ENCODE results near the gene GNE.
A peak's percentile ranks its signal among the peaks of the same experiment; 100 is the strongest.

GNE gene

DNA sequence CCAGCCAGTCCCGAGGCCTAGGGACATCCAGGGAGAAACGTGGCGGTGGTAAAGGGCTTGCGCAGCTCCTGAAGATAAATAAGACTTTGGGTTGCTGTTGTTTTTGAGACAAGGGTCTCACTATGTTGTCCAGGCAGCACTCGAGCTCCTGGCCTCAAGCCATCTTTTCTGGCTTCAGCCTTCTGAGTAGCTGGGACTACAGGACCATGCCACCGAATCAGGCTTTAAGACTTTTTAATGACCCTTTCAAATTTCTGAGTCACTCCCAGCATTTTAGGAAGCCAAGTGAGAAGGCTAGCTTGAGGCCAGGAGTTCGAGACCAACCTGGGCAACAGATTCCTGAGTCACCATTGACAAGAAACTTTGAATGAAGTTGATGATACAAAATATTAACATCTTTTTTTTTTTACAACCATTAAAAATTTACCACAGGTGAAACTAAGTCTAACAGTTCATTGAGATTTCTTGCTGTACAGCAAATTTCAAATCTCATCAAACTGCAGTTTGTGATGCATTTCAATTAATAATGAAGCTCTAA lies 817 bp upstream of the GNE start:
- Histone ChIP-seq H3K27me3 (ENCODE audit: insufficient read depth, poor library complexity, severe bottlenecking) (no peaks in the 10 kb centered on the region), H3K4me3 (replicated peaks; ENCODE audit: insufficient read depth, low read length) (no peak overlapping the region), H3K27ac (replicated peaks) (peak overlapping the region; percentile 72)
- no peak for DNase-seq (ENCODE audit: low read depth in 1 of 2, low spot score in 1 of 2)
- TF ChIP-seq, protein P1, sequence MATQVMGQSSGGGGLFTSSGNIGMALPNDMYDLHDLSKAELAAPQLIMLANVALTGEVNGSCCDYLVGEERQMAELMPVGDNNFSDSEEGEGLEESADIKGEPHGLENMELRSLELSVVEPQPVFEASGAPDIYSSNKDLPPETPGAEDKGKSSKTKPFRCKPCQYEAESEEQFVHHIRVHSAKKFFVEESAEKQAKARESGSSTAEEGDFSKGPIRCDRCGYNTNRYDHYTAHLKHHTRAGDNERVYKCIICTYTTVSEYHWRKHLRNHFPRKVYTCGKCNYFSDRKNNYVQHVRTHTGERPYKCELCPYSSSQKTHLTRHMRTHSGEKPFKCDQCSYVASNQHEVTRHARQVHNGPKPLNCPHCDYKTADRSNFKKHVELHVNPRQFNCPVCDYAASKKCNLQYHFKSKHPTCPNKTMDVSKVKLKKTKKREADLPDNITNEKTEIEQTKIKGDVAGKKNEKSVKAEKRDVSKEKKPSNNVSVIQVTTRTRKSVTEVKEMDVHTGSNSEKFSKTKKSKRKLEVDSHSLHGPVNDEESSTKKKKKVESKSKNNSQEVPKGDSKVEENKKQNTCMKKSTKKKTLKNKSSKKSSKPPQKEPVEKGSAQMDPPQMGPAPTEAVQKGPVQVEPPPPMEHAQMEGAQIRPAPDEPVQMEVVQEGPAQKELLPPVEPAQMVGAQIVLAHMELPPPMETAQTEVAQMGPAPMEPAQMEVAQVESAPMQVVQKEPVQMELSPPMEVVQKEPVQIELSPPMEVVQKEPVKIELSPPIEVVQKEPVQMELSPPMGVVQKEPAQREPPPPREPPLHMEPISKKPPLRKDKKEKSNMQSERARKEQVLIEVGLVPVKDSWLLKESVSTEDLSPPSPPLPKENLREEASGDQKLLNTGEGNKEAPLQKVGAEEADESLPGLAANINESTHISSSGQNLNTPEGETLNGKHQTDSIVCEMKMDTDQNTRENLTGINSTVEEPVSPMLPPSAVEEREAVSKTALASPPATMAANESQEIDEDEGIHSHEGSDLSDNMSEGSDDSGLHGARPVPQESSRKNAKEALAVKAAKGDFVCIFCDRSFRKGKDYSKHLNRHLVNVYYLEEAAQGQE (IDR thresholded peaks at IDR 0.05; ENCODE audit: insufficient replicate concordance, low read depth): no peak
- TF ChIP-seq SPI1 (IDR thresholded peaks at IDR 0.05; ENCODE audit: borderline replicate concordance, low read depth): no peak
- TF ChIP-seq GABPA (IDR thresholded peaks at IDR 0.05; ENCODE audit: low read depth): no peak
- no peak for TF ChIP-seq POLR2AphosphoS5 (IDR thresholded peaks at IDR 0.05; ENCODE audit: low read depth)
- TF ChIP-seq, protein P2, sequence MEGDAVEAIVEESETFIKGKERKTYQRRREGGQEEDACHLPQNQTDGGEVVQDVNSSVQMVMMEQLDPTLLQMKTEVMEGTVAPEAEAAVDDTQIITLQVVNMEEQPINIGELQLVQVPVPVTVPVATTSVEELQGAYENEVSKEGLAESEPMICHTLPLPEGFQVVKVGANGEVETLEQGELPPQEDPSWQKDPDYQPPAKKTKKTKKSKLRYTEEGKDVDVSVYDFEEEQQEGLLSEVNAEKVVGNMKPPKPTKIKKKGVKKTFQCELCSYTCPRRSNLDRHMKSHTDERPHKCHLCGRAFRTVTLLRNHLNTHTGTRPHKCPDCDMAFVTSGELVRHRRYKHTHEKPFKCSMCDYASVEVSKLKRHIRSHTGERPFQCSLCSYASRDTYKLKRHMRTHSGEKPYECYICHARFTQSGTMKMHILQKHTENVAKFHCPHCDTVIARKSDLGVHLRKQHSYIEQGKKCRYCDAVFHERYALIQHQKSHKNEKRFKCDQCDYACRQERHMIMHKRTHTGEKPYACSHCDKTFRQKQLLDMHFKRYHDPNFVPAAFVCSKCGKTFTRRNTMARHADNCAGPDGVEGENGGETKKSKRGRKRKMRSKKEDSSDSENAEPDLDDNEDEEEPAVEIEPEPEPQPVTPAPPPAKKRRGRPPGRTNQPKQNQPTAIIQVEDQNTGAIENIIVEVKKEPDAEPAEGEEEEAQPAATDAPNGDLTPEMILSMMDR (IDR thresholded peaks at IDR 0.05; ENCODE audit: insufficient read depth, low read length): no peak

DNA sequence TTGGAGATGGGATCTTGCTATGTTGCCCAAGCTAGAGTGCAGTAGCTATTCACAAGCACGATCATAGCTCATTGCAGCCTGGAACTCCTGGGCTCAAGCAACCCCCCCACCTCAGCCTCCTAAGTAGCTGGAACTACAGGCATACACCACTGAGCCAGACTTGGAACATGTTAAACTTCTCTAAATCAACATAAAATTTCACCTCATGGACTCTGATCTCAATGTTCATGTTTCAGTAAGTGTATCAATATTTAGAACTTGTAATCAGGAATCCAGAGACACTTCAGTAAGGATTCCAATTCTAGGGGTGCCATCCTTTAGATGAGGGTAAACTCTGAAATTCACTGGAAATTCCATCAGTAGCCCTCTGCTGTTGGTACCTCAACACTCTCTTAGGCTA lies 6.8 kb downstream of the GNE start:
- TF ChIP-seq POLR2AphosphoS5 (IDR thresholded peaks at IDR 0.05; ENCODE audit: low read depth): no peak
- TF ChIP-seq SPI1 (IDR thresholded peaks at IDR 0.05; ENCODE audit: borderline replicate concordance, low read depth): no peak
- TF ChIP-seq, protein P2 (IDR thresholded peaks at IDR 0.05; ENCODE audit: insufficient read depth, low read length): no peak
- TF ChIP-seq GABPA (IDR thresholded peaks at IDR 0.05; ENCODE audit: low read depth): no peak
- TF ChIP-seq, protein P1 (IDR thresholded peaks at IDR 0.05; ENCODE audit: insufficient replicate concordance, low read depth): no peak
- no peak for DNase-seq (ENCODE audit: low read depth in 1 of 2, low spot score in 1 of 2)

DNA sequence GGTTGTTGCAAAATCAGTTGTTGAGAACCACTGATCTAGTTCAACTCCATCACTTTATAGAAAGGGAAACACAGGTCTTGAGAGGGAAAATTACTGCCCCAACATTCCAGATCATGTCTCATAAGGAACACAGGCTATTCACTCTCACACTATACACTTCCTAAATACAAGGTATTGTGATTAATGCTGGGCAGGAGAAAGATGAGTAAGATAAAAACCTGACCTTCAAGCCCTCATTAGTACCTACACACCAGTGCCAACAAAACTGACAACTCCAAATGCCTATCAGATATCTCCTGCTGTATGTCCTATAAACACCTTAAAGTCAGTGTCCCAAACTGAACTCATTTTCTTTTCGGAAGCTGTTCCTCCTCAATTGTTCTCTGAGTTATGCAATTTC lies 8.2 kb downstream of the GNE start:
- no peak overlapping the region for H3K27ac ChIP-seq (replicated peaks)
- DNase-seq (ENCODE audit: low read depth in 1 of 2, low spot score in 1 of 2): no peak
- H3K4me3 ChIP-seq (replicated peaks; ENCODE audit: insufficient read depth, low read length): no peak overlapping the region

More for the DNA sequence above, 6.8 kb downstream of the GNE start:
- Histone ChIP-seq H3K27ac (replicated peaks) (no peak overlapping the region), H3K27me3 (ENCODE audit: insufficient read depth, poor library complexity, severe bottlenecking) (no peaks in the 10 kb centered on the region), H3K4me3 (replicated peaks; ENCODE audit: insufficient read depth, low read length) (no peak overlapping the region)

More for the DNA sequence above, 8.2 kb downstream of the GNE start:
- H3K27me3 ChIP-seq (ENCODE audit: insufficient read depth, poor library complexity, severe bottlenecking): no peaks in the 10 kb centered on the region
- TF ChIP-seq, protein P1 (IDR thresholded peaks at IDR 0.05; ENCODE audit: insufficient replicate concordance, low read depth): no peak
- TF ChIP-seq, protein P2 (IDR thresholded peaks at IDR 0.05; ENCODE audit: insufficient read depth, low read length): no peak
- TF ChIP-seq POLR2AphosphoS5 (IDR thresholded peaks at IDR 0.05; ENCODE audit: low read depth): no peak
- TF ChIP-seq GABPA (IDR thresholded peaks at IDR 0.05; ENCODE audit: low read depth): no peak
- no peak for TF ChIP-seq SPI1 (IDR thresholded peaks at IDR 0.05; ENCODE audit: borderline replicate concordance, low read depth)

Measured in HL-60 (cell line).